Vagina (tissue), 2 donors: ENCODE results near the gene C1orf141. TPM values are rescaled to one million over a fixed set of nuclear protein-coding genes. Genes with fewer than 3 reads are reported as not detected.

ENCODE experiments used
- DNase-seq, 2 donors: peaks; one replicate each; pipeline ENCODE4 v3.0.0-alpha.2; 2017; ENCODE audit errors: extremely low spot score in 2 of 2
- H3K27ac ChIP-seq: fragments of 200-600 bp; sonication (generic); one replicate; pipeline ENCODE4 v1.5.1; 2019
- H3K27me3 ChIP-seq: fragments of 200-600 bp; sonication (generic); one replicate; pipeline ENCODE4 v1.5.1; 2019
- H3K36me3 ChIP-seq, 2 donors: fragments of 200-600 bp; sonication (generic); one replicate each; pipeline ENCODE4 v1.5.1; 2017 to 2019
- H3K4me1 ChIP-seq: fragments of 200-600 bp; sonication (generic); one replicate; pipeline ENCODE4 v1.5.1; 2019
- H3K4me3 ChIP-seq, 2 donors: fragments of 200-600 bp; sonication (generic); 1 replicate in 1 of 2; 2 replicates in 1 of 2; pipeline ENCODE4 v1.5.1; 2016 to 2019
- H3K9me3 ChIP-seq: fragments of 200-600 bp; sonication (generic); one replicate; pipeline ENCODE4 v1.5.1; 2019
- CTCF ChIP-seq, 3 experiments: fragments of 450-650 bp in 2 of 3; fragments of 200-600 bp in 1 of 3; sonication (generic) in 1 of 3; IDR thresholded peaks; one replicate each; pipeline ENCODE4 v1.5.1; 2017 to 2019; ENCODE audit warnings: antibody characterized with exemption in 3 of 3, mild to moderate bottlenecking in 2 of 3, moderate library complexity in 2 of 3
- POLR2A ChIP-seq, 2 donors: fragments of 450-650 bp; IDR thresholded peaks; one replicate each; pipeline ENCODE4 v1.6.1; 2017; ENCODE audit warnings: antibody characterized with exemption in 2 of 2, mild to moderate bottlenecking in 2 of 2, moderate library complexity in 2 of 2
- POLR2AphosphoS5 ChIP-seq, 2 donors: sonication (generic); formaldehyde crosslinking; IDR thresholded peaks; one replicate each; pipeline ENCODE4 v1.9.0; 2017; ENCODE audit warnings: antibody characterized with exemption in 2 of 2, mild to moderate bottlenecking in 2 of 2, low read depth in 1 of 2; ENCODE audit not compliant: insufficient read depth in 1 of 2
- intact Hi-C: fragments of 100-400 bp; cut with DNase I; formaldehyde crosslinking; loops from one replicate; pipeline ENCODE4 v1.15.1; 2023
- total RNA-seq: library from RNA; depleted of rRNA; stranded (reverse); fragments of >200 nt; gene quantifications from one replicate; pipeline ENCODE4 v1.2.3, GENCODE V29; 2016

Gene C1orf141
- total RNA-seq, 1 donor from 2014 or later, result not detected

- Histone ChIP-seq H3K4me1 (no peaks in the 10 kb centered on the region), H3K27me3 (no peaks in the 10 kb centered on the region), H3K9me3 (no peaks in the 10 kb centered on the region), H3K27ac (no peak overlapping the region), H3K36me3 (no peaks in the 10 kb centered on the region), H3K4me3 (no peak overlapping the region)
- intact Hi-C loops, result no loop called here
- TF ChIP-seq POLR2A (IDR thresholded peaks at IDR 0.05) (no peak), POLR2AphosphoS5 (IDR thresholded peaks at IDR 0.05; ENCODE audit: insufficient read depth in 1 of 2, low read depth in 1 of 2) (no peak), CTCF (IDR thresholded peaks at IDR 0.05) (no peak)
- DNase-seq, result no peak
Observed at GRCh38 chr1:67165468-67166041, 30.8 kb upstream of the C1orf141 start.

- no peaks in the 10 kb centered on the region for H3K4me1 ChIP-seq
- no peak overlapping the region for H3K27ac ChIP-seq
- no peak for TF ChIP-seq POLR2AphosphoS5 (IDR thresholded peaks at IDR 0.05; ENCODE audit: insufficient read depth in 1 of 2, low read depth in 1 of 2)
- TF ChIP-seq POLR2A (IDR thresholded peaks at IDR 0.05), result no peak
- no peak for TF ChIP-seq CTCF (IDR thresholded peaks at IDR 0.05)
- DNase-seq, result no peak
- H3K27me3 ChIP-seq, result no peaks in the 10 kb centered on the region
- no peak overlapping the region for H3K4me3 ChIP-seq
- H3K36me3 ChIP-seq, result no peaks in the 10 kb centered on the region
- H3K9me3 ChIP-seq, result no peaks in the 10 kb centered on the region
- intact Hi-C loops, result no loop called here
Observed at GRCh38 chr1:67162954-67163353, 28.2 kb upstream of the C1orf141 start.

- intact Hi-C loops, result no loop called here
- no peak for DNase-seq
- Histone ChIP-seq H3K4me3 (no peak overlapping the region), H3K27me3 (no peaks in the 10 kb centered on the region), H3K4me1 (no peaks in the 10 kb centered on the region), H3K36me3 (no peaks in the 10 kb centered on the region), H3K27ac (no peak overlapping the region), H3K9me3 (no peaks in the 10 kb centered on the region)
- no peak for TF ChIP-seq CTCF (IDR thresholded peaks at IDR 0.05)
- TF ChIP-seq POLR2A (IDR thresholded peaks at IDR 0.05), result no peak
Observed at GRCh38 chr1:67159233-67159632, 24.5 kb upstream of the C1orf141 start.

- DNase-seq, result no peak
- Histone ChIP-seq H3K27ac (no peak overlapping the region), H3K4me1 (no peaks in the 10 kb centered on the region), H3K27me3 (no peaks in the 10 kb centered on the region), H3K9me3 (no peaks in the 10 kb centered on the region), H3K36me3 (no peaks in the 10 kb centered on the region), H3K4me3 (no peak overlapping the region)
- intact Hi-C loops, result no loop called here
- TF ChIP-seq POLR2A (IDR thresholded peaks at IDR 0.05) (no peak), CTCF (IDR thresholded peaks at IDR 0.05) (no peak), POLR2AphosphoS5 (IDR thresholded peaks at IDR 0.05; ENCODE audit: insufficient read depth in 1 of 2, low read depth in 1 of 2) (no peak)
Observed at GRCh38 chr1:67158401-67158800, 23.6 kb upstream of the C1orf141 start.

- H3K36me3 ChIP-seq, result no peaks in the 10 kb centered on the region
- H3K27ac ChIP-seq, result no peak overlapping the region
- no peak for DNase-seq
- H3K4me3 ChIP-seq, result no peak overlapping the region
- intact Hi-C loops, result no loop called here
- no peaks in the 10 kb centered on the region for H3K27me3 ChIP-seq
- peaks cover 5% of the 10 kb centered on the region for H3K4me1 ChIP-seq
- TF ChIP-seq POLR2A (IDR thresholded peaks at IDR 0.05) (no peak), POLR2AphosphoS5 (IDR thresholded peaks at IDR 0.05; ENCODE audit: insufficient read depth in 1 of 2, low read depth in 1 of 2) (no peak), CTCF (IDR thresholded peaks at IDR 0.05) (no peak)
- no peaks in the 10 kb centered on the region for H3K9me3 ChIP-seq
Observed at GRCh38 chr1:67150931-67151330, 16.2 kb upstream of the C1orf141 start.
